H9 (cell line): ENCODE results near the gene DPP6. TPM values are rescaled to one million over a fixed set of nuclear protein-coding genes. Genes with fewer than 3 reads are reported as not detected.

Experiments
- DNase-seq: peaks from one replicate; pipeline ENCODE4 v3.0.0-alpha.2; 2017
- H2AFZ ChIP-seq: one replicate; pipeline ENCODE4 v1.6.1; 2013; ENCODE audit warnings: mild to moderate bottlenecking, low read length, control low read depth, moderate library complexity
- H2AK5ac ChIP-seq: 2 replicates; pipeline ENCODE4 v1.6.1; 2013; ENCODE audit warnings: low read length, control low read depth, mixed read lengths; ENCODE audit not compliant: insufficient read length
- H2BK120ac ChIP-seq: one replicate; pipeline ENCODE4 v1.6.1; 2013; ENCODE audit warnings: low read depth, mild to moderate bottlenecking, low read length, control low read depth, inconsistent platforms; ENCODE audit not compliant: poor library complexity, severe bottlenecking
- H2BK12ac ChIP-seq: 2 replicates; pipeline ENCODE4 v1.6.1; 2013; ENCODE audit warnings: low read length, control low read depth, mixed read lengths, low read depth; ENCODE audit not compliant: insufficient read length
- H2BK15ac ChIP-seq: 2 replicates; pipeline ENCODE4 v1.6.1; 2013; ENCODE audit warnings: low read depth, low read length, control low read depth
- H2BK20ac ChIP-seq: one replicate; pipeline ENCODE4 v1.6.1; 2013; ENCODE audit warnings: low read depth, mild to moderate bottlenecking, low read length, control low read depth, inconsistent platforms; ENCODE audit not compliant: poor library complexity, severe bottlenecking
- H2BK5ac ChIP-seq: 2 replicates; pipeline ENCODE4 v1.6.1; 2013; ENCODE audit warnings: low read length, control low read depth, mixed read lengths; ENCODE audit not compliant: insufficient read length
- H3K14ac ChIP-seq: 2 replicates; pipeline ENCODE4 v1.6.1; 2013; ENCODE audit warnings: low read length, control low read depth; ENCODE audit not compliant: insufficient read depth
- H3K18ac ChIP-seq: 2 replicates; pipeline ENCODE4 v1.6.1; 2013; ENCODE audit warnings: low read depth, mild to moderate bottlenecking, mixed read lengths, low read length, control low read depth; ENCODE audit not compliant: insufficient read length
- H3K23ac ChIP-seq: 2 replicates; pipeline ENCODE4 v1.6.1; 2013; ENCODE audit warnings: low read length, control low read depth, mixed read lengths, low read depth; ENCODE audit not compliant: insufficient read length
- H3K23me2 ChIP-seq: 2 replicates; pipeline ENCODE4 v1.6.1; 2013; ENCODE audit warnings: low read depth, mild to moderate bottlenecking, mixed read lengths, low read length, control low read depth; ENCODE audit not compliant: insufficient read length, poor library complexity, severe bottlenecking
- H3K27ac ChIP-seq: 2 replicates; pipeline ENCODE4 v1.5.1; 2013; ENCODE audit warnings: low read length, control low read depth, mixed read lengths, low read depth; ENCODE audit not compliant: insufficient read length
- H3K27me3 ChIP-seq: 2 replicates; pipeline ENCODE4 v1.6.1; 2013; ENCODE audit warnings: low read length, control low read depth, inconsistent platforms; ENCODE audit not compliant: insufficient read depth
- H3K4ac ChIP-seq: 2 replicates; pipeline ENCODE4 v1.6.1; 2013; ENCODE audit warnings: low read depth, mild to moderate bottlenecking, control low read depth, inconsistent platforms, low read length, moderate library complexity
- H3K4me1 ChIP-seq: 2 replicates; pipeline ENCODE4 v1.6.1; 2013; ENCODE audit warnings: low read length, control low read depth, inconsistent platforms; ENCODE audit not compliant: insufficient read depth
- H3K4me2 ChIP-seq: 2 replicates; pipeline ENCODE4 v1.6.1; 2013; ENCODE audit warnings: low read length, control low read depth, mixed read lengths; ENCODE audit not compliant: insufficient read length, insufficient read depth
- H3K56ac ChIP-seq: 2 replicates; pipeline ENCODE4 v1.6.1; 2013; ENCODE audit warnings: low read depth, mild to moderate bottlenecking, mixed read lengths, low read length, control low read depth; ENCODE audit not compliant: insufficient read length
- H3K79me1 ChIP-seq: 2 replicates; pipeline ENCODE4 v1.6.1; 2013; ENCODE audit warnings: low read depth, mild to moderate bottlenecking, moderate library complexity, low read length, control low read depth, inconsistent platforms; ENCODE audit not compliant: insufficient read depth, poor library complexity, severe bottlenecking
- H3K79me2 ChIP-seq: 2 replicates; pipeline ENCODE4 v1.6.1; 2013; ENCODE audit warnings: low read length, control low read depth, inconsistent platforms; ENCODE audit not compliant: insufficient read depth
- H3K9ac ChIP-seq: 2 replicates; pipeline ENCODE4 v1.6.1; 2013; ENCODE audit warnings: low read length, control low read depth, mixed read lengths; ENCODE audit not compliant: insufficient read length; ENCODE audit errors: extremely low read depth
- H3K9me3 ChIP-seq: one replicate; pipeline ENCODE4 v1.6.1; 2013; ENCODE audit warnings: low read depth, low read length, inconsistent platforms; ENCODE audit not compliant: control insufficient read depth
- H3T11ph ChIP-seq: one replicate; pipeline ENCODE4 v1.6.1; 2013; ENCODE audit warnings: mild to moderate bottlenecking, low read length, control low read depth, inconsistent platforms
- H4K20me1 ChIP-seq: one replicate; pipeline ENCODE4 v1.6.1; 2013; ENCODE audit not compliant: control insufficient read depth, insufficient read length, insufficient read depth
- H4K5ac ChIP-seq: 2 replicates; pipeline ENCODE4 v1.6.1; 2013; ENCODE audit warnings: low read depth, mild to moderate bottlenecking, mixed read lengths, low read length, control low read depth; ENCODE audit not compliant: insufficient read length
- H4K8ac ChIP-seq: replicated peaks from 2 replicates; pipeline ENCODE4 v1.6.1; 2013; ENCODE audit warnings: low read length, control low read depth, mixed read lengths, low read depth; ENCODE audit not compliant: insufficient read length
- H4K91ac ChIP-seq: 2 replicates; pipeline ENCODE4 v1.6.1; 2013; ENCODE audit warnings: low read depth, mild to moderate bottlenecking, moderate library complexity, mixed read lengths, low read length, control low read depth; ENCODE audit not compliant: insufficient read length
- H3K27ac Mint-ChIP-seq, 3 experiments: 2 replicates in 2 of 3; 3 replicates in 1 of 3; pipeline ENCODE4 v1.8.0; 2020 to 2021; ENCODE audit warnings: mixed read lengths in 3 of 3, mild to moderate bottlenecking in 1 of 3, moderate library complexity in 1 of 3
- H3K27me3 Mint-ChIP-seq: 2 replicates; pipeline ENCODE4 v1.8.0; 2021; ENCODE audit warnings: low read depth, mild to moderate bottlenecking, moderate library complexity, mixed read lengths
- H3K36me3 Mint-ChIP-seq, 3 experiments: 2 replicates in 2 of 3; 3 replicates in 1 of 3; pipeline ENCODE4 v1.8.0; 2020 to 2021; ENCODE audit warnings: low read depth in 3 of 3, mixed read lengths in 3 of 3; ENCODE audit not compliant: insufficient read depth in 1 of 3
- H3K4me1 Mint-ChIP-seq, 2 experiments: 2 replicates each; pipeline ENCODE4 v1.8.0; 2020; ENCODE audit warnings: mixed read lengths in 2 of 2
- H3K4me3 Mint-ChIP-seq, 2 experiments: 2 replicates in 1 of 2; 3 replicates in 1 of 2; pipeline ENCODE4 v1.8.0; 2020 to 2021; ENCODE audit warnings: mild to moderate bottlenecking in 2 of 2, mixed read lengths in 2 of 2, moderate library complexity in 1 of 2
- H3K9me3 Mint-ChIP-seq, 2 experiments: 2 replicates in 1 of 2; 3 replicates in 1 of 2; pipeline ENCODE4 v1.8.0; 2020; ENCODE audit warnings: mild to moderate bottlenecking in 2 of 2, mixed read lengths in 2 of 2, moderate library complexity in 1 of 2
- WGBS: extraction: QIAGEN DNeasy Blood & Tissue Kit; methylation state at CpG from one replicate; pipeline ENCODE4 v1.1.7; 2013; ENCODE audit warnings: missing lambda C conversion rate, low lambda C conversion rate, mixed read lengths; ENCODE audit not compliant: insufficient read length; ENCODE audit errors: extremely low coverage; 5-methylcytosine and 5-hydroxymethylcytosine counted together
- total RNA-seq: library from RNA; stranded (reverse); gene quantifications from 2 replicates; pipeline ENCODE4 v1.2.1, GENCODE V29; 2021
- TF ChIP-seq, protein P1 (sequence below): fragments of 200-600 bp; sonication (generic); conservative IDR thresholded peaks from 3 replicates; pipeline ENCODE4 v1.8.0; 2021; ENCODE audit warnings: antibody characterized with exemption, mild to moderate bottlenecking

Gene DPP6
- total RNA-seq, 1 experiment from 2014 or later, result 4.5 TPM

DNA sequence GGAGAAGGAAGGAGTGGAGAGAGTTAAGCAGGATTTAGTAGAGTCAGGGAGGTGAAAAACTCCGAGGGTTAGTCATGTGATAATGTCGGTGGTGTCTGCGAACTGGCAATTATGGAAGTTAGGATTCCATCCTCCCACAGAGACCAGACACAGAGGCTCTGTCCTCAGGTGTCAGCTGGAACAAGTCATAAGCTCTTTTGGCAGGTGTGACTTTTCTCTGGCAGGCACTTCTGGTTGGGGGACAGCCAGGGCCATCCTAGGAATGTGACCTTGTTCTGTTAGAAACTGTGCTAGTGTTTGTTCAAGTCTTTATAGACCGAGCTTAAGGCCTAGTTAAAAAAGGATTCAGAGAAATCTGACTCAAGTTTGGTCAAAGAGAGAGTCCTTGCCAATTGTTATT, 371.0 kb downstream of the DPP6 start:
- no peak overlapping the region for H2BK15ac ChIP-seq
- no peak overlapping the region for H2AK5ac ChIP-seq
- Mint-ChIP-seq H3K4me3 (no peak overlapping the region), H3K27me3 (no peaks in the 10 kb centered on the region), H3K27ac (no peak overlapping the region; a peak in 2 of 7 replicates), H3K9me3 (no peaks in the 10 kb centered on the region), H3K36me3 (peaks cover 0 to 3% (median 0%) of the 10 kb centered on the region in 3 experiments; a peak in 1 of 7 replicates), H3K4me1 (peaks cover 11% of the 10 kb centered on the region in 2 experiments; a peak in 3 of 4 replicates)
- no peak overlapping the region for H4K8ac ChIP-seq
- no peak overlapping the region for H3K27ac ChIP-seq
- no peak overlapping the region for H3K4me2 ChIP-seq
- no peaks in the 10 kb centered on the region for H3K9me3 ChIP-seq
- no peak overlapping the region for H3K9ac ChIP-seq
- no peaks in the 10 kb centered on the region; the same call in 1 of the 2 replicates for H3K4me1 ChIP-seq
- H2AFZ ChIP-seq, result no peak overlapping the region
- no peaks in the 10 kb centered on the region for H4K20me1 ChIP-seq
- H3K14ac ChIP-seq, result no peak overlapping the region
- H3K27me3 ChIP-seq, result no peaks in the 10 kb centered on the region
- WGBS, result no CpG with 5 or more reads among the region's 4 CpGs
- no peaks in the 10 kb centered on the region for H3K23me2 ChIP-seq
- no peak overlapping the region for H2BK20ac ChIP-seq
- no peak overlapping the region for H2BK12ac ChIP-seq
- no peak overlapping the region for H3K18ac ChIP-seq
- H3K79me1 ChIP-seq, result no peaks in the 10 kb centered on the region
- no peak overlapping the region for H4K91ac ChIP-seq
- no peak overlapping the region for H2BK5ac ChIP-seq
- no peak overlapping the region for H3T11ph ChIP-seq
- no peak overlapping the region for H2BK120ac ChIP-seq
- H3K79me2 ChIP-seq, result no peaks in the 10 kb centered on the region
- no peak for DNase-seq
- TF ChIP-seq, protein P1, sequence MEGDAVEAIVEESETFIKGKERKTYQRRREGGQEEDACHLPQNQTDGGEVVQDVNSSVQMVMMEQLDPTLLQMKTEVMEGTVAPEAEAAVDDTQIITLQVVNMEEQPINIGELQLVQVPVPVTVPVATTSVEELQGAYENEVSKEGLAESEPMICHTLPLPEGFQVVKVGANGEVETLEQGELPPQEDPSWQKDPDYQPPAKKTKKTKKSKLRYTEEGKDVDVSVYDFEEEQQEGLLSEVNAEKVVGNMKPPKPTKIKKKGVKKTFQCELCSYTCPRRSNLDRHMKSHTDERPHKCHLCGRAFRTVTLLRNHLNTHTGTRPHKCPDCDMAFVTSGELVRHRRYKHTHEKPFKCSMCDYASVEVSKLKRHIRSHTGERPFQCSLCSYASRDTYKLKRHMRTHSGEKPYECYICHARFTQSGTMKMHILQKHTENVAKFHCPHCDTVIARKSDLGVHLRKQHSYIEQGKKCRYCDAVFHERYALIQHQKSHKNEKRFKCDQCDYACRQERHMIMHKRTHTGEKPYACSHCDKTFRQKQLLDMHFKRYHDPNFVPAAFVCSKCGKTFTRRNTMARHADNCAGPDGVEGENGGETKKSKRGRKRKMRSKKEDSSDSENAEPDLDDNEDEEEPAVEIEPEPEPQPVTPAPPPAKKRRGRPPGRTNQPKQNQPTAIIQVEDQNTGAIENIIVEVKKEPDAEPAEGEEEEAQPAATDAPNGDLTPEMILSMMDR, result no peak
- H3K56ac ChIP-seq, result no peak overlapping the region
- H4K5ac ChIP-seq, result no peak overlapping the region
- H3K23ac ChIP-seq, result no peak overlapping the region
- no peak overlapping the region for H3K4ac ChIP-seq
